Caco-2 (cell line): ENCODE measurements around the gene HIPK2. TPM values are rescaled to one million over a fixed set of nuclear protein-coding genes. Genes with fewer than 3 reads are reported as not detected.

Experiments
- BruUV-seq: library from RNA; stranded (reverse); fragments of 400-500 nt; replicated peaks from 2 replicates; lab custom pipeline; 2021; lab: Mats Ljungman, UMichigan
- CTCF ChIA-PET: fragments of 300-600 bp; sonication (Branson Sonifier 250); formaldehyde crosslinking; loops from one replicate; lab custom pipeline; 2022; ENCODE audit warnings: antibody characterized with exemption; lab: Charles Lee
- POLR2A ChIA-PET: fragments of 300-600 bp; sonication (Branson Sonifier 250); formaldehyde crosslinking; loops from one replicate; lab custom pipeline; 2022; ENCODE audit warnings: antibody characterized with exemption; lab: Charles Lee
- DNase-seq, 2 experiments: peaks; one replicate each; pipeline versions ENCODE4 v3.0.0 to v3.0.0-alpha.2; 2020 to 2022
- H3K27me3 ChIP-seq: replicated peaks from 2 replicates; pipeline ENCODE4 v1.6.0; 2011; ENCODE audit warnings: low read length; ENCODE audit not compliant: control insufficient read depth, insufficient read depth
- H3K36me3 ChIP-seq: 2 replicates; pipeline ENCODE4 v1.5.1; 2011; ENCODE audit warnings: low read length; ENCODE audit not compliant: control insufficient read depth, insufficient read depth
- H3K4me1 ChIP-seq: fragments of 250-450 bp; sonication (Bioruptor Pico); 2 replicates; pipeline ENCODE4 v1.5.1; 2020; ENCODE audit warnings: mild to moderate bottlenecking
- H3K4me3 ChIP-seq: 2 replicates; pipeline ENCODE4 v1.5.1; 2011; ENCODE audit warnings: low read depth, mild to moderate bottlenecking, control low read depth, low read length
- H3K9me3 ChIP-seq: fragments of 250-450 bp; sonication (Bioruptor Pico); 2 replicates; pipeline ENCODE4 v1.5.1; 2020; ENCODE audit warnings: mild to moderate bottlenecking, moderate library complexity
- H3K27ac Mint-ChIP-seq: one replicate; pipeline ENCODE4 v1.8.0; 2022; ENCODE audit warnings: mixed read lengths; ENCODE audit not compliant: unreplicated experiment
- H3K27me3 Mint-ChIP-seq: one replicate; pipeline ENCODE4 v1.8.0; 2022; ENCODE audit warnings: mixed read lengths; ENCODE audit not compliant: insufficient read depth, unreplicated experiment
- H3K36me3 Mint-ChIP-seq: one replicate; pipeline ENCODE4 v1.8.0; 2022; ENCODE audit warnings: mild to moderate bottlenecking, mixed read lengths; ENCODE audit not compliant: insufficient read depth, unreplicated experiment
- H3K4me1 Mint-ChIP-seq: one replicate; pipeline ENCODE4 v1.8.0; 2022; ENCODE audit warnings: low read depth, mixed read lengths; ENCODE audit not compliant: unreplicated experiment
- H3K4me3 Mint-ChIP-seq: one replicate; pipeline ENCODE4 v1.8.0; 2022; ENCODE audit warnings: mild to moderate bottlenecking, moderate library complexity, mixed read lengths; ENCODE audit not compliant: unreplicated experiment
- H3K9me3 Mint-ChIP-seq: one replicate; pipeline ENCODE4 v1.8.0; 2022; ENCODE audit warnings: mixed read lengths; ENCODE audit not compliant: unreplicated experiment
- CTCF ChIP-seq, 2 experiments: fragments of 200-600 bp in 1 of 2; IDR thresholded peaks; 1 replicate in 1 of 2; 2 replicates in 1 of 2; pipeline versions ENCODE4 v1.5.1 to v1.8.0; 2011 to 2022; ENCODE audit warnings: antibody characterized with exemption in 1 of 2, control low read depth in 1 of 2, inconsistent platforms in 1 of 2, low read depth in 1 of 2, low read length in 1 of 2, mild to moderate bottlenecking in 1 of 2, moderate library complexity in 1 of 2; ENCODE audit not compliant: insufficient read depth in 1 of 2, severe bottlenecking in 1 of 2, unreplicated experiment in 1 of 2
- intact Hi-C: fragments of 100-400 bp; cut with micrococcal nuclease; formaldehyde crosslinking; loops from one replicate; pipeline ENCODE4 v1.10.0; 2022; ENCODE audit not compliant: unreplicated experiment
- total RNA-seq: library from RNA; stranded (reverse); gene quantifications from 2 replicates; pipeline ENCODE4 v1.2.3, GENCODE V29; 2022

HIPK2 gene
- total RNA-seq, 1 experiment from 2014 or later = 42.8 TPM

- POLR2A ChIA-PET = no interaction called here
These were observed 5.7 kb downstream of the HIPK2 start for GRCh38 chr7:139772115-139772514.

GRCh38 chr7:139771001-139771956, 6.5 kb downstream of the HIPK2 start:
- H3K4me3 ChIP-seq = no peak overlapping the region
- peaks cover 22% of the 10 kb centered on the region for H3K4me1 Mint-ChIP-seq
- no peaks in the 10 kb centered on the region for H3K27me3 ChIP-seq
- CTCF ChIA-PET = interaction anchor here (1.1 kb wide), 1 partner anchor 152 kb away, joined by 3 read pairs; no protein-coding TSS in a partner anchor
- H3K27me3 Mint-ChIP-seq = no peaks in the 10 kb centered on the region
- H3K4me3 Mint-ChIP-seq = no peak overlapping the region
- H3K9me3 Mint-ChIP-seq = no peaks in the 10 kb centered on the region
- H3K4me1 ChIP-seq = no peaks in the 10 kb centered on the region; the same call in 1 of the 2 replicates
- no TSS peak for BruUV-seq
- DNase-seq = no peak
- intact Hi-C loops = no loop called here
- no peak overlapping the region for H3K27ac Mint-ChIP-seq
- no peaks in the 10 kb centered on the region for H3K9me3 ChIP-seq
- H3K36me3 ChIP-seq = no peaks in the 10 kb centered on the region
- H3K36me3 Mint-ChIP-seq = peaks cover 4% of the 10 kb centered on the region
- POLR2A ChIA-PET = no interaction called here
- TF ChIP-seq CTCF (IDR thresholded peaks at IDR 0.05; ENCODE audit: insufficient read depth in 1 of 2, low read depth in 1 of 2, low read length in 1 of 2, severe bottlenecking in 1 of 2, unreplicated experiment in 1 of 2) = no peak

More at GRCh38 chr7:139772115-139772514, 5.7 kb downstream of the HIPK2 start:
- no peak overlapping the region for H3K27ac Mint-ChIP-seq
- H3K4me3 ChIP-seq = no peak overlapping the region
- H3K36me3 Mint-ChIP-seq = peaks cover 4% of the 10 kb centered on the region
- no TSS peak for BruUV-seq
- H3K27me3 ChIP-seq = no peaks in the 10 kb centered on the region
- TF ChIP-seq CTCF (IDR thresholded peaks at IDR 0.05; ENCODE audit: insufficient read depth in 1 of 2, low read depth in 1 of 2, low read length in 1 of 2, severe bottlenecking in 1 of 2, unreplicated experiment in 1 of 2) = no peak
- H3K36me3 ChIP-seq = no peaks in the 10 kb centered on the region
- H3K27me3 Mint-ChIP-seq = no peaks in the 10 kb centered on the region
- CTCF ChIA-PET = interaction anchor here (0.6 to 0.8 kb wide), 2 partner anchors 127 to 231 kb away, joined by 3 to 5 read pairs; no protein-coding TSS in a partner anchor
- peaks cover 22% of the 10 kb centered on the region for H3K4me1 Mint-ChIP-seq
- no peaks in the 10 kb centered on the region for H3K9me3 ChIP-seq
- intact Hi-C loops = no loop called here
- H3K4me1 ChIP-seq = no peaks in the 10 kb centered on the region; the same call in 1 of the 2 replicates
- DNase-seq = no peak
- no peak overlapping the region for H3K4me3 Mint-ChIP-seq
- H3K9me3 Mint-ChIP-seq = no peaks in the 10 kb centered on the region

GRCh38 chr7:139769761-139770160, 8.0 kb downstream of the HIPK2 start:
- H3K36me3 Mint-ChIP-seq = peaks cover 4% of the 10 kb centered on the region
- H3K9me3 Mint-ChIP-seq = no peaks in the 10 kb centered on the region
- Histone ChIP-seq H3K36me3 (no peaks in the 10 kb centered on the region), H3K4me3 (no peak overlapping the region), H3K27me3 (no peaks in the 10 kb centered on the region), H3K4me1 (no peaks in the 10 kb centered on the region; the same call in 1 of the 2 replicates), H3K9me3 (no peaks in the 10 kb centered on the region)
- CTCF ChIA-PET = interaction anchor here (1.1 kb wide), 1 partner anchor 151 kb away, joined by 3 read pairs; no protein-coding TSS in a partner anchor
- no peaks in the 10 kb centered on the region for H3K27me3 Mint-ChIP-seq
- intact Hi-C loops = no loop called here
- H3K4me3 Mint-ChIP-seq = no peak overlapping the region
- no peak for TF ChIP-seq CTCF (IDR thresholded peaks at IDR 0.05; ENCODE audit: insufficient read depth in 1 of 2, low read depth in 1 of 2, low read length in 1 of 2, severe bottlenecking in 1 of 2, unreplicated experiment in 1 of 2)
- H3K27ac Mint-ChIP-seq = no peak overlapping the region
- DNase-seq = no peak
- no TSS peak for BruUV-seq
- POLR2A ChIA-PET = no interaction called here
- peaks cover 15% of the 10 kb centered on the region for H3K4me1 Mint-ChIP-seq
